GM12878 (cell line): ENCODE data around the gene C10orf71. TPM values are rescaled to one million over a fixed set of nuclear protein-coding genes. Genes with fewer than 3 reads are reported as not detected.

ENCODE experiments used
- ATAC-seq: fragments of 200-7000 bp; cut with Tn5 transposase; 3 replicates; pipeline ENCODE4 v1.9.1; 2020; ENCODE audit warnings: mild to moderate bottlenecking, moderate library complexity
- BruUV-seq: library from RNA; stranded (reverse); fragments of 400-500 nt; replicated peaks from 2 replicates; lab custom pipeline; 2021; lab: Mats Ljungman, UMichigan
- CTCF ChIA-PET: fragments of 300-600 bp; sonication (Branson Sonifier 250); formaldehyde crosslinking; extraction: SDS; loops from one replicate; lab custom pipeline; 2021; ENCODE audit warnings: inconsistent platforms; lab: Yijun Ruan, JAX
- POLR2A ChIA-PET: fragments of 350-600 bp; formaldehyde crosslinking; extraction: SDS; loops from one replicate; lab custom pipeline; 2021; ENCODE audit warnings: inconsistent platforms; lab: Charles Lee
- RAD21 ChIA-PET: fragments of 300-600 bp; sonication (Branson Sonifier 250); formaldehyde crosslinking; loops from one replicate; lab custom pipeline; 2023; ENCODE audit warnings: antibody characterized with exemption; ENCODE audit not compliant: unreplicated experiment; lab: Charles Lee
- SMC1A ChIA-PET: fragments of 300-600 bp; sonication (Branson Sonifier 250); formaldehyde crosslinking; loops from one replicate; lab custom pipeline; 2023; ENCODE audit not compliant: unreplicated experiment, uncharacterized antibody; lab: Charles Lee
- DNase-seq: peaks from one replicate; pipeline ENCODE4 v3.0.0-alpha.2; 2011; ENCODE audit warnings: low read depth, low spot score
- FAIRE-seq: peaks from 3 replicates; lab custom pipeline; 2011; peaks lifted over from hg19 to GRCh38; lab: Jason Lieb, UNC
- H2AFZ ChIP-seq: 2 replicates; pipeline ENCODE4 v1.6.0; 2011; ENCODE audit warnings: low read depth, low read length, control low read depth; ENCODE audit not compliant: control insufficient read depth
- H3K27ac ChIP-seq: 2 replicates; pipeline ENCODE4 v1.5.1; 2011; ENCODE audit warnings: control low read depth; ENCODE audit not compliant: control insufficient read depth, insufficient read depth
- H3K27me3 ChIP-seq, 2 experiments: replicated peaks in 1 of 2; 2 replicates each; pipeline versions ENCODE4 v1.6.0 to v1.6.1; 2011; ENCODE audit warnings: low read length in 1 of 2; ENCODE audit not compliant: control insufficient read depth in 2 of 2, insufficient read depth in 2 of 2
- H3K36me3 ChIP-seq, 2 experiments: 2 replicates each; pipeline ENCODE4 v1.5.1; 2011; ENCODE audit warnings: low read length in 1 of 2; ENCODE audit not compliant: control insufficient read depth in 2 of 2, insufficient read depth in 2 of 2
- H3K4me1 ChIP-seq: 2 replicates; pipeline ENCODE4 v1.6.1; 2011; ENCODE audit warnings: mild to moderate bottlenecking, low read length, moderate library complexity, mixed read lengths; ENCODE audit not compliant: control insufficient read depth, insufficient read depth
- H3K4me2 ChIP-seq: 2 replicates; pipeline ENCODE4 v1.6.0; 2011; ENCODE audit warnings: control low read depth; ENCODE audit not compliant: control insufficient read depth, insufficient read depth
- H3K4me3 ChIP-seq: fragments of 200-600 bp; sonication (generic); 2 replicates; pipeline ENCODE4 v1.5.1; 2016
- H3K79me2 ChIP-seq: 2 replicates; pipeline ENCODE4 v1.6.0; 2011; ENCODE audit warnings: low read length; ENCODE audit not compliant: control insufficient read depth, insufficient read depth
- H3K9ac ChIP-seq: 2 replicates; pipeline ENCODE4 v1.8.0; 2011; ENCODE audit warnings: low read length, control low read depth, mixed read lengths; ENCODE audit not compliant: control insufficient read depth, insufficient read depth
- H3K9me3 ChIP-seq: replicated peaks from 3 replicates; pipeline ENCODE4 v1.5.1; 2011; ENCODE audit warnings: mild to moderate bottlenecking, low read length; ENCODE audit not compliant: control insufficient read depth, insufficient read depth
- H4K20me1 ChIP-seq: 2 replicates; pipeline ENCODE4 v1.6.0; 2011; ENCODE audit not compliant: control insufficient read depth, insufficient read depth
- BACH1 ChIP-seq: fragments of 450-650 bp; IDR thresholded peaks from 2 replicates; pipeline ENCODE4 v1.6.1; 2017; ENCODE audit warnings: mild to moderate bottlenecking, borderline replicate concordance
- CBX3 ChIP-seq: fragments of 200-600 bp; sonication (generic); IDR thresholded peaks from 2 replicates; pipeline ENCODE4 v1.6.1; 2016; ENCODE audit warnings: low read depth, borderline replicate concordance
- CEBPB ChIP-seq, 2 experiments: fragments of 150-350 bp in 1 of 2; IDR thresholded peaks; 2 replicates each; pipeline ENCODE4 v1.6.1; 2012 to 2014; ENCODE audit warnings: low read depth in 2 of 2, low read length in 2 of 2, borderline replicate concordance in 1 of 2, inconsistent platforms in 1 of 2
- HDAC6 ChIP-seq: fragments of 200-600 bp; sonication (generic); IDR thresholded peaks from one replicate; pipeline ENCODE4 v1.8.0; 2017; ENCODE audit warnings: antibody characterized with exemption; ENCODE audit not compliant: unreplicated experiment
- HDGF ChIP-seq: fragments of 450-650 bp; IDR thresholded peaks from 2 replicates; pipeline ENCODE4 v1.6.1; 2016; ENCODE audit warnings: antibody characterized with exemption
- JUNB ChIP-seq: IDR thresholded peaks from 2 replicates; pipeline ENCODE4 v1.6.1; 2016; ENCODE audit warnings: antibody characterized with exemption, mild to moderate bottlenecking
- JUND ChIP-seq: IDR thresholded peaks from 2 replicates; pipeline ENCODE4 v1.6.1; 2012; ENCODE audit warnings: low read depth, mild to moderate bottlenecking, low read length, improper control_type of control experiment, moderate library complexity
- MLLT1 ChIP-seq: fragments of 450-650 bp; IDR thresholded peaks from 2 replicates; pipeline ENCODE4 v1.6.1; 2016; ENCODE audit warnings: mild to moderate bottlenecking
- NKRF ChIP-seq: fragments of 450-650 bp; conservative IDR thresholded peaks from 2 replicates; pipeline ENCODE4 v1.6.1; 2017; ENCODE audit warnings: mild to moderate bottlenecking, moderate library complexity
- NR2C2 ChIP-seq: IDR thresholded peaks from 2 replicates; pipeline ENCODE4 v1.6.1; 2011; ENCODE audit warnings: borderline replicate concordance, low read depth; ENCODE audit not compliant: control insufficient read depth, insufficient read length
- PKNOX1 ChIP-seq: fragments of 450-650 bp; IDR thresholded peaks from 2 replicates; pipeline ENCODE4 v1.6.1; 2016; ENCODE audit warnings: mild to moderate bottlenecking
- POLR2A ChIP-seq: IDR thresholded peaks from 2 replicates; pipeline ENCODE4 v1.6.1; 2011; ENCODE audit warnings: low read depth, mild to moderate bottlenecking, low read length
- RAD51 ChIP-seq: fragments of 450-650 bp; IDR thresholded peaks from 2 replicates; pipeline ENCODE4 v1.6.1; 2016; ENCODE audit warnings: moderate library complexity, mild to moderate bottlenecking, inconsistent platforms
- SIX5 ChIP-seq: IDR thresholded peaks from 2 replicates; pipeline ENCODE4 v1.6.1; 2011; ENCODE audit warnings: mild to moderate bottlenecking, low read depth, low read length, moderate library complexity; ENCODE audit not compliant: severe bottlenecking
- STAT1 ChIP-seq: fragments of 450-650 bp; conservative IDR thresholded peaks from 2 replicates; pipeline ENCODE4 v1.6.1; 2014; ENCODE audit warnings: antibody characterized with exemption, mild to moderate bottlenecking
- YY1 ChIP-seq: IDR thresholded peaks from 2 replicates; pipeline ENCODE4 v1.6.1; 2011; ENCODE audit warnings: low read depth, mild to moderate bottlenecking, low read length
- WGBS: methylation state at CpG from one replicate; pipeline ENCODE4 v1.1.6; 2016; ENCODE audit warnings: low lambda C conversion rate; ENCODE audit not compliant: insufficient replicate concordance, insufficient coverage; ENCODE audit errors: missing lambda C conversion rate; 5-methylcytosine and 5-hydroxymethylcytosine counted together
- in situ Hi-C: fragments of 300-500 bp; cut with MboI; formaldehyde crosslinking; loops from 9 replicates; pipeline ENCODE4 v1.14.3; 2018; ENCODE audit warnings: mixed read lengths
- intact Hi-C: fragments of 100-400 bp; cut with micrococcal nuclease; formaldehyde crosslinking; loops from one replicate; pipeline ENCODE4 v1.14.2; 2022; ENCODE audit not compliant: unreplicated experiment
- polyA plus RNA-seq, 11 experiments: library from polyadenylated mRNA; depleted of rRNA in 4 of 11; unstranded in 6 of 11; stranded (reverse) in 5 of 11; fragments of >200 nt; fragmentation: Nextera tagmentation in 4 of 11; fragmentation: Illumina TruSeq in 1 of 11; extraction: Ambion mirVana in 4 of 11; extraction: Trizol in 1 of 11; gene quantifications; 1 replicate in 1 of 11; 2 replicates in 10 of 11; pipeline versions ENCODE4 v1.2.1 to v1.2.3, GENCODE V29; 2011 to 2016; ENCODE audit warnings: inconsistent platforms in 2 of 11, missing spikeins in 2 of 11, low read depth in 1 of 11
- total RNA-seq, 4 experiments: library from RNA; depleted of rRNA in 3 of 4; stranded (reverse); fragments of >200 nt in 3 of 4; fragmentation: Illumina TruSeq in 1 of 4; extraction: Trizol in 1 of 4; gene quantifications; 2 replicates each; pipeline versions ENCODE4 v1.2.1 to v1.2.3, GENCODE V29; 2013 to 2021

C10orf71 gene
- total and polyA plus RNA-seq, 10 of the 15 experiments (the other 5 are each of a cell fraction or from before 2014, with no cell fraction given): not detected

DNA sequence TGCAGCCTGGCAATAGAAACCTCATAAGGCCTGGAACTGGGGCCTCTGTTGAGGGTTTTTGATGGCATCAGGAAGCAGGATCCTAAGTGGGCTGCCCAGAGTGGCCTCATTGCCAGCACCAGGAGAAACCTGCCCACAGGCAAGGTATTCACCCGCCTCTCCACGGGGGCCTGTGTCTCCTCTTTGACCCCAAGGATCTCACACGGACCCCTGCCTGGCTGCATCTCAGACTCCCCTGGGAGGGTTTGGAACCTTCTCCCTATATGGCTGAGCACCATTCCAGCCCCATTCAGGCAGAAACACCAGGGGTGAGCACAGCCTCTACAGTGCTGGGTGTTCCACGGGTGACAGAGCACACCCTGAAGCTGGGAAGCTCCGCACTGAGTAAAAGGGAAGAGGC lies 14.6 kb upstream of the C10orf71 start:
- CTCF ChIA-PET: no interaction called here
- Histone ChIP-seq H3K4me3 (no peak overlapping the region), H3K9ac (no peak overlapping the region), H2AFZ (no peak overlapping the region), H3K4me2 (no peak overlapping the region), H3K9me3 (no peaks in the 10 kb centered on the region), H3K27ac (no peak overlapping the region), H4K20me1 (no peaks in the 10 kb centered on the region), H3K27me3 (peaks cover 0 to 3% of the 10 kb centered on the region in 2 experiments; a peak in 1 of 4 replicates), H3K79me2 (no peaks in the 10 kb centered on the region), H3K36me3 (no peaks in the 10 kb centered on the region), H3K4me1 (no peaks in the 10 kb centered on the region)
- ATAC-seq: no peak
- POLR2A ChIA-PET: no interaction called here
- TF ChIP-seq HDAC6 (no peak), CBX3 (no peak), SIX5 (no peak), HDGF (no peak), YY1 (no peak), POLR2A (no peak), JUND (no peak), JUNB (no peak), NR2C2 (no peak), BACH1 (no peak), NKRF (no peak), STAT1 (no peak), RAD51 (no peak), PKNOX1 (no peak), MLLT1 (no peak), CEBPB (IDR thresholded peaks at IDR 0.05; ENCODE audit: borderline replicate concordance in 1 of 2, low read depth in 2 of 2, low read length in 2 of 2) (no peak)
- DNase-seq: no peak
- FAIRE-seq: no peak
- SMC1A ChIA-PET: no interaction called here
- intact Hi-C loops (no loop called here), in situ Hi-C loops (no loop called here)
- BruUV-seq: no TSS peak
- WGBS: 58% methylated on average over 5 of the region's 5 CpGs
- RAD21 ChIA-PET: no interaction called here
